IMR-90 (cell line): ENCODE results near the gene FARP1. TPM values are rescaled to one million over a fixed set of nuclear protein-coding genes. Genes with fewer than 3 reads are reported as not detected.

Experiments
- ATAC-seq: fragments of 200-7000 bp; cut with Tn5 transposase; 2 replicates; pipeline ENCODE4 v1.9.1; 2020; ENCODE audit warnings: low read depth, mild to moderate bottlenecking, moderate library complexity
- BruUV-seq: library from RNA; stranded (reverse); fragments of 400-500 nt; replicated peaks from 2 replicates; lab custom pipeline; 2021; lab: Mats Ljungman, UMichigan
- CTCF ChIA-PET: fragments of 300-600 bp; formaldehyde crosslinking; extraction: SDS; loops from one replicate; lab custom pipeline; 2021; ENCODE audit warnings: antibody characterized with exemption; lab: Yijun Ruan, JAX
- POLR2A ChIA-PET: fragments of 300-600 bp; sonication (Branson Sonifier 250); formaldehyde crosslinking; loops from one replicate; lab custom pipeline; 2022; ENCODE audit warnings: antibody characterized with exemption; ENCODE audit not compliant: unreplicated experiment; lab: Charles Lee
- DNase-seq: peaks from one replicate; pipeline ENCODE4 v3.0.0; 2013
- H2AFZ ChIP-seq: replicated peaks from 2 replicates; pipeline ENCODE3; 2013; ENCODE audit warnings: low read length, mild to moderate bottlenecking; ENCODE audit not compliant: poor library complexity
- H2AK5ac ChIP-seq: 2 replicates; pipeline ENCODE4 v1.6.1; 2013; ENCODE audit warnings: low read depth, low read length, inconsistent platforms
- H2AK9ac ChIP-seq: replicated peaks from 2 replicates; pipeline ENCODE3; 2013; ENCODE audit warnings: mild to moderate bottlenecking, low read depth, low read length, moderate library complexity; ENCODE audit not compliant: poor library complexity
- H2BK120ac ChIP-seq: 2 replicates; pipeline ENCODE4 v1.6.1; 2013; ENCODE audit warnings: low read depth, low read length, inconsistent platforms
- H2BK15ac ChIP-seq: 3 replicates; pipeline ENCODE4 v1.6.1; 2013; ENCODE audit warnings: low read depth, low read length, inconsistent platforms
- H2BK20ac ChIP-seq: 2 replicates; pipeline ENCODE4 v1.6.1; 2013; ENCODE audit warnings: low read depth, mild to moderate bottlenecking, inconsistent platforms, low read length, moderate library complexity
- H2BK5ac ChIP-seq: 2 replicates; pipeline ENCODE4 v1.6.1; 2013; ENCODE audit warnings: mild to moderate bottlenecking, low read depth, low read length, inconsistent platforms; ENCODE audit not compliant: poor library complexity, severe bottlenecking
- H3K14ac ChIP-seq: replicated peaks from 2 replicates; pipeline ENCODE4 v1.6.1; 2013; ENCODE audit warnings: low read depth, low read length, inconsistent platforms
- H3K18ac ChIP-seq: 2 replicates; pipeline ENCODE4 v1.6.1; 2013; ENCODE audit warnings: low read depth, low read length, control low read depth
- H3K23ac ChIP-seq: 2 replicates; pipeline ENCODE4 v1.6.1; 2013; ENCODE audit warnings: low read depth, low read length, inconsistent platforms
- H3K27ac ChIP-seq: 2 replicates; pipeline ENCODE4 v1.5.1; 2013; ENCODE audit warnings: mild to moderate bottlenecking, control low read depth, low read length; ENCODE audit not compliant: insufficient read depth
- H3K27me3 ChIP-seq: 2 replicates; pipeline ENCODE4 v1.6.1; 2013; ENCODE audit warnings: low read length; ENCODE audit not compliant: control insufficient read depth, insufficient read depth
- H3K36me3 ChIP-seq: 2 replicates; pipeline ENCODE4 v1.6.1; 2013; ENCODE audit warnings: low read length, mixed read lengths; ENCODE audit not compliant: control insufficient read depth, insufficient read depth
- H3K4ac ChIP-seq: 2 replicates; pipeline ENCODE4 v1.6.1; 2013; ENCODE audit warnings: low read depth, low read length, inconsistent platforms
- H3K4me1 ChIP-seq: 2 replicates; pipeline ENCODE4 v1.6.1; 2013; ENCODE audit warnings: low read length, mixed read lengths; ENCODE audit not compliant: control insufficient read depth, insufficient read depth
- H3K4me2 ChIP-seq: 2 replicates; pipeline ENCODE4 v1.6.1; 2013; ENCODE audit warnings: low read depth, mild to moderate bottlenecking, control low read depth, low read length, moderate library complexity
- H3K4me3 ChIP-seq: 2 replicates; pipeline ENCODE4 v1.5.1; 2013; ENCODE audit warnings: low read depth, mild to moderate bottlenecking, control low read depth, low read length, moderate library complexity; ENCODE audit not compliant: insufficient read depth
- H3K56ac ChIP-seq: 2 replicates; pipeline ENCODE4 v1.6.1; 2013; ENCODE audit warnings: low read length, inconsistent platforms; ENCODE audit not compliant: insufficient read depth; ENCODE audit errors: extremely low read depth
- H3K79me1 ChIP-seq, 2 experiments: 2 replicates each; pipeline ENCODE4 v1.6.1; 2013; ENCODE audit warnings: low read length in 2 of 2, inconsistent platforms in 1 of 2, low read depth in 1 of 2
- H3K9ac ChIP-seq: 2 replicates; pipeline ENCODE4 v1.6.1; 2013; ENCODE audit warnings: low read depth, low read length, control low read depth
- H3K9me1 ChIP-seq: 2 replicates; pipeline ENCODE4 v1.6.1; 2013; ENCODE audit warnings: low read length, inconsistent platforms; ENCODE audit not compliant: insufficient read depth
- H3K9me3 ChIP-seq: 2 replicates; pipeline ENCODE4 v1.6.1; 2013; ENCODE audit warnings: low read length; ENCODE audit not compliant: control insufficient read depth, insufficient read depth
- H4K20me1 ChIP-seq: 2 replicates; pipeline ENCODE4 v1.6.1; 2013; ENCODE audit warnings: low read length, inconsistent platforms; ENCODE audit not compliant: insufficient read depth
- H4K5ac ChIP-seq: 2 replicates; pipeline ENCODE4 v1.6.1; 2013; ENCODE audit warnings: mild to moderate bottlenecking, low read depth, low read length, control low read depth
- H4K8ac ChIP-seq, 2 experiments: 2 replicates each; pipeline ENCODE4 v1.6.1; 2013; ENCODE audit warnings: low read depth in 2 of 2, low read length in 2 of 2, control low read depth in 1 of 2, inconsistent platforms in 1 of 2
- H4K91ac ChIP-seq: 2 replicates; pipeline ENCODE4 v1.6.1; 2013; ENCODE audit warnings: low read depth, low read length, inconsistent platforms; ENCODE audit not compliant: insufficient read depth
- BHLHE40 ChIP-seq: fragments of 150-350 bp; IDR thresholded peaks from 2 replicates; pipeline ENCODE4 v1.6.1; 2016; ENCODE audit warnings: mild to moderate bottlenecking, low read depth, low read length
- CHD1 ChIP-seq: IDR thresholded peaks from 2 replicates; pipeline ENCODE4 v1.6.1; 2012; ENCODE audit warnings: low read depth, low read length, improper control_type of control experiment
- FOS ChIP-seq: fragments of 150-350 bp; IDR thresholded peaks from 2 replicates; pipeline ENCODE4 v1.6.1; 2016; ENCODE audit warnings: low read depth, low read length
- MAFK ChIP-seq: IDR thresholded peaks from 2 replicates; pipeline ENCODE4 v1.6.1; 2012; ENCODE audit warnings: low read depth, low read length, improper control_type of control experiment
- MAZ ChIP-seq: IDR thresholded peaks from 2 replicates; pipeline ENCODE4 v1.6.1; 2012; ENCODE audit warnings: low read depth, mild to moderate bottlenecking, low read length, improper control_type of control experiment, moderate library complexity, borderline replicate concordance
- MXI1 ChIP-seq: IDR thresholded peaks from 2 replicates; pipeline ENCODE4 v1.6.1; 2012; ENCODE audit warnings: low read depth, mild to moderate bottlenecking, low read length, moderate library complexity, borderline replicate concordance
- POLR2A ChIP-seq: IDR thresholded peaks from 2 replicates; pipeline ENCODE4 v1.6.1; 2012; ENCODE audit warnings: mild to moderate bottlenecking, low read depth, low read length
- RAD21 ChIP-seq: IDR thresholded peaks from 2 replicates; pipeline ENCODE4 v1.6.1; 2012; ENCODE audit warnings: low read length, improper control_type of control experiment
- RCOR1 ChIP-seq: IDR thresholded peaks from 2 replicates; pipeline ENCODE4 v1.6.1; 2012; ENCODE audit warnings: mild to moderate bottlenecking, low read length, improper control_type of control experiment; ENCODE audit not compliant: insufficient replicate concordance
- RFX5 ChIP-seq: IDR thresholded peaks from 2 replicates; pipeline ENCODE4 v1.8.0; 2012; ENCODE audit warnings: low read depth, mild to moderate bottlenecking, low read length, moderate library complexity
- SMC3 ChIP-seq: fragments of 150-350 bp; IDR thresholded peaks from 2 replicates; pipeline ENCODE4 v1.6.1; 2016; ENCODE audit warnings: low read depth, mild to moderate bottlenecking, antibody characterized with exemption, low read length, moderate library complexity
- WGBS, 2 experiments: methylation state at CpG; one replicate each; pipeline versions ENCODE4 v1.1.5 to v1.1.7; 2013; ENCODE audit warnings: missing lambda C conversion rate in 2 of 2; ENCODE audit not compliant: insufficient read length in 1 of 2; ENCODE audit errors: extremely low coverage in 2 of 2; 5-methylcytosine and 5-hydroxymethylcytosine counted together
- dilution Hi-C: fragments of 300-500 bp; cut with HindIII; formaldehyde crosslinking; loops from one replicate; pipeline ENCODE4 v1.14.3; 2018; ENCODE audit warnings: low sequenced_read_pairs; ENCODE audit not compliant: unreplicated experiment
- in situ Hi-C: fragments of 300-500 bp; cut with MboI; formaldehyde crosslinking; loops from 3 replicates; pipeline ENCODE4 v1.14.3; 2019; ENCODE audit warnings: low sequenced_read_pairs, inconsistent platforms, mixed read lengths
- intact Hi-C: fragments of 100-400 bp; cut with micrococcal nuclease; formaldehyde crosslinking; loops from 2 replicates; pipeline ENCODE4 v1.10.0; 2022
- polyA plus RNA-seq, 3 experiments: library from polyadenylated mRNA; depleted of rRNA; stranded (reverse); fragments of >200 nt; gene quantifications; 2 replicates each; pipeline ENCODE4 v1.2.3, GENCODE V29; 2012; ENCODE audit warnings: low replicate concordance in 1 of 3
- total RNA-seq: library from RNA; depleted of rRNA; stranded (reverse); fragments of >200 nt; gene quantifications from 2 replicates; pipeline ENCODE4 v1.2.3, GENCODE V29; 2012
- TF ChIP-seq, protein P1 (sequence below): conservative IDR thresholded peaks from 2 replicates; pipeline ENCODE4 v1.5.1; 2012; ENCODE audit warnings: mild to moderate bottlenecking, low read depth, low read length, improper control_type of control experiment
- TF ChIP-seq, protein P2 (sequence below): fragments of 150-350 bp; IDR thresholded peaks from 2 replicates; pipeline ENCODE4 v1.6.1; 2017; ENCODE audit warnings: mild to moderate bottlenecking, antibody characterized with exemption, low read length, low read depth
- TF ChIP-seq, protein P3 (sequence below): fragments of 150-350 bp; IDR thresholded peaks from 2 replicates; pipeline ENCODE4 v1.6.1; 2016; ENCODE audit warnings: low read depth, mild to moderate bottlenecking, low read length, moderate library complexity, borderline replicate concordance

FARP1 gene
- total and polyA plus RNA-seq, 2 of the 4 experiments (the other 2 are of a cell fraction), result 39.6 to 57.0 TPM

DNA sequence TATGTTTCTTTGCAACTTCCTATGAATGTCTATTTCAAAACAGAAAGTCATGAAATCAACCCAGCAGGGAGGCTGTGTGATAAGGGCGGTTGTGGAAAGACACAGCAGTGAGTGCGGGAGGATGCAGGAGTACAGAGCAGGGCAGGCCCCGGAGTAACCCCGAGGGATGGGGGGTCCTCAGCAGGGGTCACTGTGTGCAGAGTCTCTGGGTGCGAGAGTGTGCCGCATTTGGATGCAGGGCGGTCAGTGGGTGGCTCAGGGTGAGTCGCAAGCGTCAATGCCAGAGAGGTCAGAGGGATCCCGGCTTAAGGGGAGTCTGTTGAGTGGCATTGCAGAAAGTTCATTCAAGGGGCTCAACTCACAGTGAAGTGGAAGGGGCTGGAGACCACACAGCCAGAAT lies 286.2 kb downstream of the FARP1 start:
- no peak for ATAC-seq
- in situ Hi-C loops, result loop anchor here (25.0 kb wide), 1 partner anchor 608 kb away; no protein-coding TSS in a partner anchor
- dilution Hi-C loops, result no loop called here

More for the DNA sequence above, 286.2 kb downstream of the FARP1 start:
- H3K18ac ChIP-seq, result no peak overlapping the region
- H3K9ac ChIP-seq, result no peak overlapping the region
- intact Hi-C loops, result no loop called here
- H2AK5ac ChIP-seq, result no peak overlapping the region
- no peak for TF ChIP-seq RCOR1
- no peak for TF ChIP-seq CHD1
- TF ChIP-seq, protein P1, sequence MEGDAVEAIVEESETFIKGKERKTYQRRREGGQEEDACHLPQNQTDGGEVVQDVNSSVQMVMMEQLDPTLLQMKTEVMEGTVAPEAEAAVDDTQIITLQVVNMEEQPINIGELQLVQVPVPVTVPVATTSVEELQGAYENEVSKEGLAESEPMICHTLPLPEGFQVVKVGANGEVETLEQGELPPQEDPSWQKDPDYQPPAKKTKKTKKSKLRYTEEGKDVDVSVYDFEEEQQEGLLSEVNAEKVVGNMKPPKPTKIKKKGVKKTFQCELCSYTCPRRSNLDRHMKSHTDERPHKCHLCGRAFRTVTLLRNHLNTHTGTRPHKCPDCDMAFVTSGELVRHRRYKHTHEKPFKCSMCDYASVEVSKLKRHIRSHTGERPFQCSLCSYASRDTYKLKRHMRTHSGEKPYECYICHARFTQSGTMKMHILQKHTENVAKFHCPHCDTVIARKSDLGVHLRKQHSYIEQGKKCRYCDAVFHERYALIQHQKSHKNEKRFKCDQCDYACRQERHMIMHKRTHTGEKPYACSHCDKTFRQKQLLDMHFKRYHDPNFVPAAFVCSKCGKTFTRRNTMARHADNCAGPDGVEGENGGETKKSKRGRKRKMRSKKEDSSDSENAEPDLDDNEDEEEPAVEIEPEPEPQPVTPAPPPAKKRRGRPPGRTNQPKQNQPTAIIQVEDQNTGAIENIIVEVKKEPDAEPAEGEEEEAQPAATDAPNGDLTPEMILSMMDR, result no peak
- no peak for TF ChIP-seq BHLHE40
- no peak for TF ChIP-seq MAFK
- TF ChIP-seq FOS, result no peak
- TF ChIP-seq, protein P2, sequence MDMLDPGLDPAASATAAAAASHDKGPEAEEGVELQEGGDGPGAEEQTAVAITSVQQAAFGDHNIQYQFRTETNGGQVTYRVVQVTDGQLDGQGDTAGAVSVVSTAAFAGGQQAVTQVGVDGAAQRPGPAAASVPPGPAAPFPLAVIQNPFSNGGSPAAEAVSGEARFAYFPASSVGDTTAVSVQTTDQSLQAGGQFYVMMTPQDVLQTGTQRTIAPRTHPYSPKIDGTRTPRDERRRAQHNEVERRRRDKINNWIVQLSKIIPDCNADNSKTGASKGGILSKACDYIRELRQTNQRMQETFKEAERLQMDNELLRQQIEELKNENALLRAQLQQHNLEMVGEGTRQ, result no peak
- no peak for TF ChIP-seq RAD21
- TF ChIP-seq MXI1, result no peak
- TF ChIP-seq, protein P3, sequence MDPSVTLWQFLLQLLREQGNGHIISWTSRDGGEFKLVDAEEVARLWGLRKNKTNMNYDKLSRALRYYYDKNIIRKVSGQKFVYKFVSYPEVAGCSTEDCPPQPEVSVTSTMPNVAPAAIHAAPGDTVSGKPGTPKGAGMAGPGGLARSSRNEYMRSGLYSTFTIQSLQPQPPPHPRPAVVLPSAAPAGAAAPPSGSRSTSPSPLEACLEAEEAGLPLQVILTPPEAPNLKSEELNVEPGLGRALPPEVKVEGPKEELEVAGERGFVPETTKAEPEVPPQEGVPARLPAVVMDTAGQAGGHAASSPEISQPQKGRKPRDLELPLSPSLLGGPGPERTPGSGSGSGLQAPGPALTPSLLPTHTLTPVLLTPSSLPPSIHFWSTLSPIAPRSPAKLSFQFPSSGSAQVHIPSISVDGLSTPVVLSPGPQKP, result no peak
- TF ChIP-seq POLR2A, result no peak
- no peak for TF ChIP-seq RFX5
- TF ChIP-seq MAZ, result no peak
- no peak for TF ChIP-seq SMC3
- no peak overlapping the region for H2BK5ac ChIP-seq
- H2BK120ac ChIP-seq, result no peak overlapping the region
- no peak overlapping the region for H4K91ac ChIP-seq
- 82% methylated on average over 7 of the region's 10 CpGs; no CpG with 5 or more reads in 1 of the 2 experiments for WGBS, 2 experiments
- no peak overlapping the region for H2BK15ac ChIP-seq
- H3K27me3 ChIP-seq, result no peaks in the 10 kb centered on the region
- H3K79me1 ChIP-seq, result peaks cover 0 to 32% of the 10 kb centered on the region in 2 experiments; a peak in 2 of 4 replicates
- H4K8ac ChIP-seq, result no peak overlapping the region
- H3K36me3 ChIP-seq, result peaks cover 76% of the 10 kb centered on the region
- BruUV-seq, result no TSS peak
- peak overlapping the region; percentile 61 for H2AK9ac ChIP-seq
- ChIA-PET CTCF (no interaction called here), POLR2A (no interaction called here)
- H3K4me1 ChIP-seq, result no peaks in the 10 kb centered on the region
- H3K4ac ChIP-seq, result no peak overlapping the region
- H3K4me3 ChIP-seq, result no peak overlapping the region
- no peak overlapping the region for H3K14ac ChIP-seq
- H3K9me3 ChIP-seq, result no peaks in the 10 kb centered on the region
- H3K23ac ChIP-seq, result no peak overlapping the region
- H2AFZ ChIP-seq, result no peak overlapping the region
- H3K56ac ChIP-seq, result no peak overlapping the region
- peaks cover 16% of the 10 kb centered on the region for H3K9me1 ChIP-seq
- no peak for DNase-seq
- no peak overlapping the region for H2BK20ac ChIP-seq
- peaks cover 4% of the 10 kb centered on the region; the same call in 1 of the 2 replicates for H4K20me1 ChIP-seq
- H3K27ac ChIP-seq, result no peak overlapping the region
- H3K4me2 ChIP-seq, result no peak overlapping the region
- no peak overlapping the region for H4K5ac ChIP-seq
